Calu3 (cell line): ENCODE data around the gene DCLK2. TPM values are rescaled to one million over a fixed set of nuclear protein-coding genes. Genes with fewer than 3 reads are reported as not detected.

ENCODE experiments used
- BruUV-seq: library from RNA; stranded (reverse); fragments of 400-500 nt; replicated peaks from 2 replicates; lab custom pipeline; 2021; lab: Mats Ljungman, UMichigan
- CTCF ChIA-PET: fragments of 300-600 bp; sonication (Branson Sonifier 250); formaldehyde crosslinking; loops from one replicate; lab custom pipeline; 2022; ENCODE audit warnings: antibody characterized with exemption; lab: Charles Lee
- DNase-seq: peaks from one replicate; pipeline ENCODE4 v3.0.0; 2022
- H3K27ac Mint-ChIP-seq: one replicate; pipeline ENCODE4 v1.8.0; 2022; ENCODE audit warnings: mixed read lengths; ENCODE audit not compliant: unreplicated experiment
- H3K27me3 Mint-ChIP-seq: one replicate; pipeline ENCODE4 v1.8.0; 2022; ENCODE audit warnings: mixed read lengths; ENCODE audit not compliant: unreplicated experiment
- H3K36me3 Mint-ChIP-seq: one replicate; pipeline ENCODE4 v1.8.0; 2022; ENCODE audit warnings: mild to moderate bottlenecking, moderate library complexity, mixed read lengths; ENCODE audit not compliant: insufficient read depth, unreplicated experiment
- H3K4me1 Mint-ChIP-seq: one replicate; pipeline ENCODE4 v1.8.0; 2022; ENCODE audit warnings: mild to moderate bottlenecking, low read depth, mixed read lengths; ENCODE audit not compliant: unreplicated experiment
- H3K4me3 Mint-ChIP-seq: one replicate; pipeline ENCODE4 v1.8.0; 2022; ENCODE audit warnings: mild to moderate bottlenecking, low read depth, moderate library complexity, mixed read lengths; ENCODE audit not compliant: unreplicated experiment
- H3K9me3 Mint-ChIP-seq: one replicate; pipeline ENCODE4 v1.8.0; 2022; ENCODE audit warnings: low read depth, mixed read lengths; ENCODE audit not compliant: unreplicated experiment
- intact Hi-C: fragments of 100-400 bp; cut with micrococcal nuclease; formaldehyde crosslinking; loops from one replicate; pipeline ENCODE4 v1.10.0; 2022; ENCODE audit not compliant: unreplicated experiment
- total RNA-seq: library from RNA; stranded (reverse); gene quantifications from 2 replicates; pipeline ENCODE4 v1.2.3, GENCODE V29; 2022
- TF ChIP-seq, protein P1 (sequence below): fragments of 200-600 bp; IDR thresholded peaks from one replicate; pipeline ENCODE4 v1.8.0; 2022; ENCODE audit warnings: antibody characterized with exemption; ENCODE audit not compliant: unreplicated experiment

The DCLK2 gene
- total RNA-seq, 1 experiment from 2014 or later: 0.31 TPM

DNA sequence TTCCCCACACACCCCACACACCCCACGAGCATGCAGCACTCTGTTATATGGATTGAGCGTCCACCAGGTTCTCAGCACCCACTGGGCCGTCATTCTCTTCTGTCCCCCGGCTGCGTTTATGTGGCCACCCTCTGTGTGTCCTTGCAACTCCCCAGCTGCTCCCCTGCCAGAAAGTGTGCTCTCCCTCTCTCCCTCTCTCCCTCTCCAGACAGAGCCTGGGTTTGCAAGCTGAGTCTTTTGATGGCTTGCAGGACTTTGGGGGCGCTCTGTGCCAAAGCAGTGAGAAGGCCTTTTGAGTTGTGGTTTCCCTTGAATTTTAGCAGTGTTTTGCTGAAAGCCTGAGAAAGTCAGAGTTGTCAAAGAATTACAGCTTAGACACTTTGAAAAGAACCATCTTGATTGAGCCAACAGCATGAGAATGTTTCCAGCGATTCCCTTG is 173.5 kb downstream of the DCLK2 start:
- H3K4me1 Mint-ChIP-seq: no peaks in the 10 kb centered on the region
- no peaks in the 10 kb centered on the region for H3K36me3 Mint-ChIP-seq
- TF ChIP-seq, protein P1, sequence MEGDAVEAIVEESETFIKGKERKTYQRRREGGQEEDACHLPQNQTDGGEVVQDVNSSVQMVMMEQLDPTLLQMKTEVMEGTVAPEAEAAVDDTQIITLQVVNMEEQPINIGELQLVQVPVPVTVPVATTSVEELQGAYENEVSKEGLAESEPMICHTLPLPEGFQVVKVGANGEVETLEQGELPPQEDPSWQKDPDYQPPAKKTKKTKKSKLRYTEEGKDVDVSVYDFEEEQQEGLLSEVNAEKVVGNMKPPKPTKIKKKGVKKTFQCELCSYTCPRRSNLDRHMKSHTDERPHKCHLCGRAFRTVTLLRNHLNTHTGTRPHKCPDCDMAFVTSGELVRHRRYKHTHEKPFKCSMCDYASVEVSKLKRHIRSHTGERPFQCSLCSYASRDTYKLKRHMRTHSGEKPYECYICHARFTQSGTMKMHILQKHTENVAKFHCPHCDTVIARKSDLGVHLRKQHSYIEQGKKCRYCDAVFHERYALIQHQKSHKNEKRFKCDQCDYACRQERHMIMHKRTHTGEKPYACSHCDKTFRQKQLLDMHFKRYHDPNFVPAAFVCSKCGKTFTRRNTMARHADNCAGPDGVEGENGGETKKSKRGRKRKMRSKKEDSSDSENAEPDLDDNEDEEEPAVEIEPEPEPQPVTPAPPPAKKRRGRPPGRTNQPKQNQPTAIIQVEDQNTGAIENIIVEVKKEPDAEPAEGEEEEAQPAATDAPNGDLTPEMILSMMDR: no peak
- intact Hi-C loops: no loop called here
- CTCF ChIA-PET: no interaction called here
- no peak overlapping the region for H3K27ac Mint-ChIP-seq
- no peaks in the 10 kb centered on the region for H3K27me3 Mint-ChIP-seq
- DNase-seq: no peak
- no peak overlapping the region for H3K4me3 Mint-ChIP-seq
- H3K9me3 Mint-ChIP-seq: no peaks in the 10 kb centered on the region
- no TSS peak for BruUV-seq

DNA sequence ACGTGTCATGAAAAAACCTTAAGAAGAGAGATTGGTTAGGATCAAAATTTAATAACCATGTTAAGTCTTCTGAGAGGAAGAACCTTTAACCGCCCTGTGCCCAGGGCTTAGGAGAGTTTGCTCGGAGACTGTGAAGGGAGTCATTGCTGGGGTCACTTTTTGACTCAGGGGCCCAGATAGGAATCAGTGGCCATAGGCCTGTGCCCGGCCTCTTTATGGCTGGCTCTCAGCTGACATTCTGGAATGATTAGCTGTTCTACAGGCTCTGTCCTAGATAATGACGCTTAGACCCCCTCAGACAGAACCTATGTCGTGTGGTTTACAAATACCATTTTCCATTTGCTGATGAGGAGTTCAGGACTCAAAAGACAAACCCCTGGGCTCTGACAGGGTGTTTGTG is 174.1 kb downstream of the DCLK2 start:
- H3K4me3 Mint-ChIP-seq: no peak overlapping the region
- DNase-seq: no peak
- H3K27me3 Mint-ChIP-seq: no peaks in the 10 kb centered on the region
- no peak overlapping the region for H3K27ac Mint-ChIP-seq
- intact Hi-C loops: no loop called here
- TF ChIP-seq, protein P1: no peak
- no peaks in the 10 kb centered on the region for H3K36me3 Mint-ChIP-seq
- no peaks in the 10 kb centered on the region for H3K4me1 Mint-ChIP-seq
- H3K9me3 Mint-ChIP-seq: no peaks in the 10 kb centered on the region
- BruUV-seq: no TSS peak
- CTCF ChIA-PET: no interaction called here

DNA sequence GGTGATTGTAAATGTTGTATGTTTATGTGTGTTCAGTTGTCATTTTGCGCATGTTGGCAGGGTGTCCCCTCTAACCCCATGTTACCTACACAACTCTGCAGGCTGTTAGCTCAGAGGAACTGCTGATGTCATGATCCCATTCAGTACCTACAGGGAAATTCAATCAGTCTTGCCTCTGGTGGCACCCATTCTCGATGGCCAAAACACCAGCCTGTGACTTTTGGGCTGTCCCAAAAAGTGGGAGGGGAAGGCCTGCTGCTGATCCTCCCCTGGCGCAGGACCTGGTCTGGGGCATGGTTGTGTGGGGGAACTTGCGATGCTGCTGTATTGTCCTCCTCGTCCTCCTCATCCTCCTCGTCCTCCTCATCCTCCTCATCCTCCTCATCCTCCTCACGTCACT is 174.5 kb downstream of the DCLK2 start:
- TF ChIP-seq, protein P1: no peak
- intact Hi-C loops: no loop called here
- Mint-ChIP-seq H3K4me3 (no peak overlapping the region), H3K36me3 (no peaks in the 10 kb centered on the region), H3K9me3 (no peaks in the 10 kb centered on the region), H3K27ac (no peak overlapping the region), H3K4me1 (no peaks in the 10 kb centered on the region), H3K27me3 (no peaks in the 10 kb centered on the region)
- CTCF ChIA-PET: no interaction called here
- DNase-seq: no peak
- no TSS peak for BruUV-seq

DNA sequence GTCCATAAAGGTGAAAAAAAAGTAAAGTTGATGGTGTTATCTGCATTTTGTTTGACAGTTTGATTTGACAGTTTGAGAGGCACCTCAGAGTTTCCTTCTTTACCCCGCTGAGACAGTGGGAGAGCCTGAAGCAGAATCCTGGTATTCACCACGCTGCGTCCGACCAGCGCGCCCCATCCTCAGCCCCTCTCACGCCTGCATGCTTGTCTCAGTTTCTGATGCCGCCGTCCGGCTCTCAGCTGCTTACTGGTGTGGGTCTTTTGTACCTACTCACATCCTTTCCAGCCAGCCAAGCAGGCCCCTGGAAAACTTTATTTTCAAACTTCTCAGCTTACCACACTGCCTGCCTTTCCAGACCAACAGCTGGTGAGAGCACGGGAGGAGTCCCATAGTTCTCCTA is 175.2 kb downstream of the DCLK2 start:
- Mint-ChIP-seq H3K36me3 (no peaks in the 10 kb centered on the region), H3K27ac (no peak overlapping the region), H3K27me3 (no peaks in the 10 kb centered on the region), H3K4me3 (no peak overlapping the region), H3K9me3 (no peaks in the 10 kb centered on the region), H3K4me1 (no peaks in the 10 kb centered on the region)
- TF ChIP-seq, protein P1: no peak
- CTCF ChIA-PET: no interaction called here
- no TSS peak for BruUV-seq
- DNase-seq: no peak
- intact Hi-C loops: no loop called here
